ENCODE measurements around the gene GSK3A. TPM values are rescaled to one million over a fixed set of nuclear protein-coding genes. Genes with fewer than 3 reads are reported as not detected.

Gene GSK3A
- total and polyA plus RNA-seq, 9 of the 15 experiments (the other 6 are each of a cell fraction or from before 2014, with no cell fraction given): 0.62 to 90.7 (median 33.3) TPM

DNA sequence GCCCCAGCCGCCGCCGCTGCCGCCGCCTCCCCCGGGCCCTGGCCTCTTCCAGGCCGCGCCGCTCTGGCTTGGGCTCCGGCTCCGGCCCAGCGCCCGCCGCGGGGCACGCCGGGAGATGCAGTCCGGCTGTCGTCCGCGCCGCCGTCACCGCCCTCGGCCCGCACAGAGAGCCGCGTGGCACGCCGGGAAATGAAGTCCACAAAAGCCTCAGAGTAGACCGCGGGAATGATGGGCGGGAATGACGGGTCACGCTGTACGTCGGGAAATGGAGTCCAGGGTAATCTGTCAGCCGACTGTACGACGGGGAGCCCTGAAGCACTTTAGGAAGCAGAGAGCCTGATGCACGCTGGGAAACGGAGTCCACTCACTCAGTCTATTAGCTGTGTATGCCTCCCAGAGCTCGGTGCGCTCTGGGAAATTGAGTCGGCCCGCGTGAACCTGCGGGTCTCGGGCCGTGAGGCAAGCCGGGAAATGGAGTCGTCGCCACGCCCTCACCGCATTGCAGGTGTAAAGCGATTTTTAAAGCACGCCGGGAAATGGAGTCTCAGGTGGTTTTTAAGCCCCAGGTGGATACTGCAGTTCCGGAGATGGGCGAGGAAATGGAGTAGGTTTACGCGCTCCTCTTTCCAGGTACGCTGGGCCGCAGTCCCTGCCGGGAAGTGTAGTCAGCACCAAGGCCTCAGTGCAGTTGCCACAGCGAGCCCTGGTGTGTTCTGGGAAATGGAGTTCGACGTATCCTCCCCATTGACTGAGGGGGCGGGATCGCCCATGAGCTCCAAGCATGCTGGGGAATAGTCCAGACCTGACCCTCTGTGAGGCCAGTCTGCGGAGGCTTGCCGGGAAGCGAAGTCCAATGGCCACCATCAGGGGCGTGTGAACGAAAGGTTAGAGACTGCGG is at the start of gene GSK3A (continued):
- TF ChIP-seq TCF7 (IDR thresholded peaks at IDR 0.05; ENCODE audit: borderline replicate concordance) (no peak), BRD4 (IDR thresholded peaks at IDR 0.05) (no peak), RBFOX2 (IDR thresholded peaks at IDR 0.05; ENCODE audit: low read depth, low read length) (peak; percentile 87), KHSRP (IDR thresholded peaks at IDR 0.05) (no peak), BHLHE40 (IDR thresholded peaks at IDR 0.05; ENCODE audit: low read length) (peak; percentile 54), CAMTA2 (CRISPR knock-in tag; conservative IDR thresholded peaks at IDR 0.05) (no peak), EHMT2 (IDR thresholded peaks at IDR 0.05) (no peak), CBX3 (IDR thresholded peaks at IDR 0.05; ENCODE audit: borderline replicate concordance in 1 of 2, low read length in 2 of 2) (peak in 1 of 2 experiments; percentile 7; a peak in 1 of 3 replicates), HNRNPLL (IDR thresholded peaks at IDR 0.05; ENCODE audit: low read depth, low read length, poor library complexity, severe bottlenecking) (peak; percentile 93), ELF2 (CRISPR knock-in tag; IDR thresholded peaks at IDR 0.05) (peak; percentile 64; the same call in 1 of the 2 replicates)
- TF ChIP-seq, protein P1, sequence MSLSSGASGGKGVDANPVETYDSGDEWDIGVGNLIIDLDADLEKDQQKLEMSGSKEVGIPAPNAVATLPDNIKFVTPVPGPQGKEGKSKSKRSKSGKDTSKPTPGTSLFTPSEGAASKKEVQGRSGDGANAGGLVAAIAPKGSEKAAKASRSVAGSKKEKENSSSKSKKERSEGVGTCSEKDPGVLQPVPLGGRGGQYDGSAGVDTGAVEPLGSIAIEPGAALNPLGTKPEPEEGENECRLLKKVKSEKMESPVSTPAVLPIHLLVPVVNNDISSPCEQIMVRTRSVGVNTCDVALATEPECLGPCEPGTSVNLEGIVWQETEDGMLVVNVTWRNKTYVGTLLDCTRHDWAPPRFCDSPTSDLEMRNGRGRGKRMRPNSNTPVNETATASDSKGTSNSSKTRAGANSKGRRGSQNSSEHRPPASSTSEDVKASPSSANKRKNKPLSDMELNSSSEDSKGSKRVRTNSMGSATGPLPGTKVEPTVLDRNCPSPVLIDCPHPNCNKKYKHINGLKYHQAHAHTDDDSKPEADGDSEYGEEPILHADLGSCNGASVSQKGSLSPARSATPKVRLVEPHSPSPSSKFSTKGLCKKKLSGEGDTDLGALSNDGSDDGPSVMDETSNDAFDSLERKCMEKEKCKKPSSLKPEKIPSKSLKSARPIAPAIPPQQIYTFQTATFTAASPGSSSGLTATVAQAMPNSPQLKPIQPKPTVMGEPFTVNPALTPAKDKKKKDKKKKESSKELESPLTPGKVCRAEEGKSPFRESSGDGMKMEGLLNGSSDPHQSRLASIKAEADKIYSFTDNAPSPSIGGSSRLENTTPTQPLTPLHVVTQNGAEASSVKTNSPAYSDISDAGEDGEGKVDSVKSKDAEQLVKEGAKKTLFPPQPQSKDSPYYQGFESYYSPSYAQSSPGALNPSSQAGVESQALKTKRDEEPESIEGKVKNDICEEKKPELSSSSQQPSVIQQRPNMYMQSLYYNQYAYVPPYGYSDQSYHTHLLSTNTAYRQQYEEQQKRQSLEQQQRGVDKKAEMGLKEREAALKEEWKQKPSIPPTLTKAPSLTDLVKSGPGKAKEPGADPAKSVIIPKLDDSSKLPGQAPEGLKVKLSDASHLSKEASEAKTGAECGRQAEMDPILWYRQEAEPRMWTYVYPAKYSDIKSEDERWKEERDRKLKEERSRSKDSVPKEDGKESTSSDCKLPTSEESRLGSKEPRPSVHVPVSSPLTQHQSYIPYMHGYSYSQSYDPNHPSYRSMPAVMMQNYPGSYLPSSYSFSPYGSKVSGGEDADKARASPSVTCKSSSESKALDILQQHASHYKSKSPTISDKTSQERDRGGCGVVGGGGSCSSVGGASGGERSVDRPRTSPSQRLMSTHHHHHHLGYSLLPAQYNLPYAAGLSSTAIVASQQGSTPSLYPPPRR (CRISPR knock-in tag; IDR thresholded peaks at IDR 0.05; ENCODE audit: borderline replicate concordance): no peak
- TF ChIP-seq, protein P2, sequence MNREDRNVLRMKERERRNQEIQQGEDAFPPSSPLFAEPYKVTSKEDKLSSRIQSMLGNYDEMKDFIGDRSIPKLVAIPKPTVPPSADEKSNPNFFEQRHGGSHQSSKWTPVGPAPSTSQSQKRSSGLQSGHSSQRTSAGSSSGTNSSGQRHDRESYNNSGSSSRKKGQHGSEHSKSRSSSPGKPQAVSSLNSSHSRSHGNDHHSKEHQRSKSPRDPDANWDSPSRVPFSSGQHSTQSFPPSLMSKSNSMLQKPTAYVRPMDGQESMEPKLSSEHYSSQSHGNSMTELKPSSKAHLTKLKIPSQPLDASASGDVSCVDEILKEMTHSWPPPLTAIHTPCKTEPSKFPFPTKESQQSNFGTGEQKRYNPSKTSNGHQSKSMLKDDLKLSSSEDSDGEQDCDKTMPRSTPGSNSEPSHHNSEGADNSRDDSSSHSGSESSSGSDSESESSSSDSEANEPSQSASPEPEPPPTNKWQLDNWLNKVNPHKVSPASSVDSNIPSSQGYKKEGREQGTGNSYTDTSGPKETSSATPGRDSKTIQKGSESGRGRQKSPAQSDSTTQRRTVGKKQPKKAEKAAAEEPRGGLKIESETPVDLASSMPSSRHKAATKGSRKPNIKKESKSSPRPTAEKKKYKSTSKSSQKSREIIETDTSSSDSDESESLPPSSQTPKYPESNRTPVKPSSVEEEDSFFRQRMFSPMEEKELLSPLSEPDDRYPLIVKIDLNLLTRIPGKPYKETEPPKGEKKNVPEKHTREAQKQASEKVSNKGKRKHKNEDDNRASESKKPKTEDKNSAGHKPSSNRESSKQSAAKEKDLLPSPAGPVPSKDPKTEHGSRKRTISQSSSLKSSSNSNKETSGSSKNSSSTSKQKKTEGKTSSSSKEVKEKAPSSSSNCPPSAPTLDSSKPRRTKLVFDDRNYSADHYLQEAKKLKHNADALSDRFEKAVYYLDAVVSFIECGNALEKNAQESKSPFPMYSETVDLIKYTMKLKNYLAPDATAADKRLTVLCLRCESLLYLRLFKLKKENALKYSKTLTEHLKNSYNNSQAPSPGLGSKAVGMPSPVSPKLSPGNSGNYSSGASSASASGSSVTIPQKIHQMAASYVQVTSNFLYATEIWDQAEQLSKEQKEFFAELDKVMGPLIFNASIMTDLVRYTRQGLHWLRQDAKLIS (CRISPR knock-in tag; IDR thresholded peaks at IDR 0.05): no peak
- TF ChIP-seq, protein P3, sequence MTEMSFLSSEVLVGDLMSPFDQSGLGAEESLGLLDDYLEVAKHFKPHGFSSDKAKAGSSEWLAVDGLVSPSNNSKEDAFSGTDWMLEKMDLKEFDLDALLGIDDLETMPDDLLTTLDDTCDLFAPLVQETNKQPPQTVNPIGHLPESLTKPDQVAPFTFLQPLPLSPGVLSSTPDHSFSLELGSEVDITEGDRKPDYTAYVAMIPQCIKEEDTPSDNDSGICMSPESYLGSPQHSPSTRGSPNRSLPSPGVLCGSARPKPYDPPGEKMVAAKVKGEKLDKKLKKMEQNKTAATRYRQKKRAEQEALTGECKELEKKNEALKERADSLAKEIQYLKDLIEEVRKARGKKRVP (CRISPR knock-in tag; IDR thresholded peaks at IDR 0.05): no peak; the same call in 1 of the 2 replicates
- TF ChIP-seq, protein P4, sequence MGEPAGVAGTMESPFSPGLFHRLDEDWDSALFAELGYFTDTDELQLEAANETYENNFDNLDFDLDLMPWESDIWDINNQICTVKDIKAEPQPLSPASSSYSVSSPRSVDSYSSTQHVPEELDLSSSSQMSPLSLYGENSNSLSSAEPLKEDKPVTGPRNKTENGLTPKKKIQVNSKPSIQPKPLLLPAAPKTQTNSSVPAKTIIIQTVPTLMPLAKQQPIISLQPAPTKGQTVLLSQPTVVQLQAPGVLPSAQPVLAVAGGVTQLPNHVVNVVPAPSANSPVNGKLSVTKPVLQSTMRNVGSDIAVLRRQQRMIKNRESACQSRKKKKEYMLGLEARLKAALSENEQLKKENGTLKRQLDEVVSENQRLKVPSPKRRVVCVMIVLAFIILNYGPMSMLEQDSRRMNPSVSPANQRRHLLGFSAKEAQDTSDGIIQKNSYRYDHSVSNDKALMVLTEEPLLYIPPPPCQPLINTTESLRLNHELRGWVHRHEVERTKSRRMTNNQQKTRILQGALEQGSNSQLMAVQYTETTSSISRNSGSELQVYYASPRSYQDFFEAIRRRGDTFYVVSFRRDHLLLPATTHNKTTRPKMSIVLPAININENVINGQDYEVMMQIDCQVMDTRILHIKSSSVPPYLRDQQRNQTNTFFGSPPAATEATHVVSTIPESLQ (CRISPR knock-in tag; IDR thresholded peaks at IDR 0.05): no peak
